A549 (cell line): Measurements from ENCODE around the gene ARTN. TPM values are rescaled to one million over a fixed set of nuclear protein-coding genes. Genes with fewer than 3 reads are reported as not detected.

Experiments
- ATAC-seq, 2 experiments: fragments of 200-7000 bp in 1 of 2; fragments of >200 bp in 1 of 2; cut with Nextera tagmentation in 1 of 2; cut with Tn5 transposase in 1 of 2; 3 replicates each; pipeline versions ENCODE4 v1.8.0 to v1.9.1; 2018 to 2020; ENCODE audit warnings: mild to moderate bottlenecking in 1 of 2, moderate library complexity in 1 of 2
- CTCF ChIA-PET: fragments of 300-600 bp; sonication (Branson Sonifier 250); formaldehyde crosslinking; extraction: SDS; loops from one replicate; lab custom pipeline; 2021; ENCODE audit warnings: antibody characterized with exemption, inconsistent platforms; lab: Yijun Ruan, JAX
- POLR2A ChIA-PET: fragments of 350-600 bp; formaldehyde crosslinking; extraction: SDS; loops from one replicate; lab custom pipeline; 2021; ENCODE audit warnings: antibody characterized with exemption, inconsistent platforms; lab: Yijun Ruan, JAX
- DNase-seq, 2 experiments: peaks; one replicate each; pipeline versions ENCODE4 v3.0.0 to v3.0.0-alpha.2; 2011 to 2016; ENCODE audit warnings: low read depth in 1 of 2, low spot score in 1 of 2
- FAIRE-seq: peaks from 2 replicates; lab custom pipeline; 2011; peaks lifted over from hg19 to GRCh38; lab: Jason Lieb, UNC
- H3K27ac ChIP-seq, 2 experiments: fragments of >200 bp; sonication (Bioruptor Twin); formaldehyde crosslinking; 3 replicates each; pipeline ENCODE4 v1.5.1; 2016 to 2017
- H3K4me1 ChIP-seq: fragments of >200 bp; sonication (Bioruptor Twin); formaldehyde crosslinking; 3 replicates; pipeline ENCODE4 v1.6.1; 2016
- H3K4me2 ChIP-seq: fragments of >200 bp; sonication (Bioruptor Twin); formaldehyde crosslinking; 3 replicates; pipeline ENCODE4 v1.6.1; 2016
- H3K4me3 ChIP-seq: fragments of >200 bp; sonication (Bioruptor Twin); formaldehyde crosslinking; 3 replicates; pipeline ENCODE4 v1.5.1; 2016
- H3K9me3 ChIP-seq: fragments of >200 bp; sonication (Bioruptor Twin); formaldehyde crosslinking; 3 replicates; pipeline ENCODE4 v1.6.1; 2016
- BHLHE40 ChIP-seq: IDR thresholded peaks from 2 replicates; pipeline ENCODE4 v1.6.1; 2012; ENCODE audit warnings: low read depth, low read length, inconsistent platforms
- CBX8 ChIP-seq: fragments of 200-600 bp; sonication (generic); IDR thresholded peaks from 2 replicates; pipeline ENCODE4 v1.6.1; 2016
- CEBPB ChIP-seq, 2 experiments: fragments of >200 bp in 1 of 2; sonication (Bioruptor Twin) in 1 of 2; formaldehyde crosslinking in 1 of 2; IDR thresholded peaks; 2 replicates each; pipeline ENCODE4 v1.6.1; 2012 to 2016
- CHD2 ChIP-seq: fragments of 150-350 bp; IDR thresholded peaks from 2 replicates; pipeline ENCODE4 v1.6.1; 2014; ENCODE audit warnings: low read length; ENCODE audit not compliant: partially characterized antibody
- CHD4 ChIP-seq: fragments of 200-600 bp; sonication (generic); IDR thresholded peaks from 2 replicates; pipeline ENCODE4 v1.6.1; 2016; ENCODE audit warnings: antibody characterized with exemption, mild to moderate bottlenecking, borderline replicate concordance
- CTCF ChIP-seq: fragments of >200 bp; sonication (Bioruptor Twin); formaldehyde crosslinking; IDR thresholded peaks from 3 replicates; pipeline ENCODE4 v1.5.1; 2016
- E2F6 ChIP-seq: IDR thresholded peaks from 2 replicates; pipeline ENCODE4 v1.6.1; 2012; ENCODE audit warnings: low read depth, borderline replicate concordance
- EHMT2 ChIP-seq: fragments of 200-600 bp; sonication (generic); IDR thresholded peaks from 2 replicates; pipeline ENCODE4 v1.6.1; 2016; ENCODE audit warnings: antibody characterized with exemption, low read depth, mild to moderate bottlenecking, moderate library complexity
- FOSL2 ChIP-seq, 2 experiments: fragments of 450-650 bp in 1 of 2; fragments of >200 bp in 1 of 2; sonication (Bioruptor Twin) in 1 of 2; formaldehyde crosslinking; IDR thresholded peaks; 2 replicates each; pipeline versions ENCODE4 v1.5.0 to v1.6.1; 2016 to 2020; ENCODE audit warnings: mild to moderate bottlenecking in 1 of 2, moderate library complexity in 1 of 2
- FOXS1 ChIP-seq: fragments of 250-450 bp; sonication (Bioruptor Pico); IDR thresholded peaks from 2 replicates; pipeline ENCODE4 v1.5.0; 2020; ENCODE audit warnings: mild to moderate bottlenecking, moderate library complexity
- HDAC2 ChIP-seq: fragments of 200-600 bp; sonication (generic); IDR thresholded peaks from 2 replicates; pipeline ENCODE4 v1.6.1; 2016
- HOXA7 ChIP-seq: fragments of 250-450 bp; sonication (Bioruptor Pico); IDR thresholded peaks from 2 replicates; pipeline ENCODE4 v1.5.0; 2020; ENCODE audit warnings: mild to moderate bottlenecking, moderate library complexity
- HOXB5 ChIP-seq: fragments of 250-450 bp; sonication (Bioruptor Pico); IDR thresholded peaks from 2 replicates; pipeline ENCODE4 v1.5.0; 2020; ENCODE audit warnings: mild to moderate bottlenecking, moderate library complexity
- KDM1A ChIP-seq: fragments of 200-600 bp; sonication (generic); IDR thresholded peaks from 2 replicates; pipeline ENCODE4 v1.6.1; 2016; ENCODE audit warnings: low read depth, mild to moderate bottlenecking
- KDM5A ChIP-seq: fragments of 200-600 bp; sonication (generic); IDR thresholded peaks from 2 replicates; pipeline ENCODE4 v1.6.1; 2016; ENCODE audit warnings: antibody characterized with exemption, mild to moderate bottlenecking
- MAFK ChIP-seq: fragments of 450-650 bp; IDR thresholded peaks from 2 replicates; pipeline ENCODE4 v1.6.1; 2014; ENCODE audit not compliant: partially characterized antibody
- NR3C1 ChIP-seq: fragments of >200 bp; sonication (Bioruptor Twin); formaldehyde crosslinking; IDR thresholded peaks from 3 replicates; pipeline ENCODE4 v1.6.1; 2017
- RAD21 ChIP-seq, 2 experiments: fragments of >200 bp in 1 of 2; sonication (Bioruptor Twin) in 1 of 2; formaldehyde crosslinking in 1 of 2; IDR thresholded peaks in 1 of 2; conservative IDR thresholded peaks in 1 of 2; 2 replicates in 1 of 2; 3 replicates in 1 of 2; pipeline ENCODE4 v1.6.1; 2012 to 2018; ENCODE audit warnings: inconsistent platforms in 1 of 2
- RARB ChIP-seq: fragments of 250-450 bp; sonication (Bioruptor Pico); IDR thresholded peaks from 2 replicates; pipeline ENCODE4 v1.8.0; 2021; ENCODE audit warnings: mild to moderate bottlenecking, moderate library complexity
- SMC3 ChIP-seq: fragments of >200 bp; sonication (Bioruptor Twin); formaldehyde crosslinking; IDR thresholded peaks from 3 replicates; pipeline ENCODE4 v1.6.1; 2018; ENCODE audit warnings: inconsistent platforms
- SREBF2 ChIP-seq: fragments of 450-650 bp; IDR thresholded peaks from 2 replicates; pipeline ENCODE4 v1.6.1; 2014; ENCODE audit warnings: mild to moderate bottlenecking, moderate library complexity
- TFCP2L1 ChIP-seq: fragments of 250-450 bp; sonication (Bioruptor Pico); IDR thresholded peaks from 2 replicates; pipeline ENCODE4 v1.5.0; 2021; ENCODE audit warnings: mild to moderate bottlenecking
- TP53 ChIP-seq: fragments of 250-450 bp; sonication (Bioruptor Pico); IDR thresholded peaks from 2 replicates; pipeline ENCODE4 v1.5.0; 2021; ENCODE audit warnings: mild to moderate bottlenecking, moderate library complexity
- USF2 ChIP-seq: fragments of 450-650 bp; IDR thresholded peaks from 2 replicates; pipeline ENCODE4 v1.6.1; 2014; ENCODE audit warnings: antibody characterized with exemption
- ZNF302 ChIP-seq: fragments of 250-450 bp; sonication (Bioruptor Pico); IDR thresholded peaks from 2 replicates; pipeline ENCODE4 v1.9.0; 2021; ENCODE audit warnings: inconsistent platforms, mild to moderate bottlenecking, moderate library complexity
- WGBS: methylation state at CpG from one replicate; pipeline ENCODE4 v1.1.6; 2017; ENCODE audit errors: missing lambda C conversion rate; 5-methylcytosine and 5-hydroxymethylcytosine counted together
- polyA plus RNA-seq, 4 experiments: library from polyadenylated mRNA; depleted of rRNA in 3 of 4; stranded (reverse); fragments of >200 nt; fragmentation: RNase III in 1 of 4; extraction: RNeasy Plus Mini Kit Qiagen cat#74134 plus additional on column Dnase treatment in 1 of 4; gene quantifications; 2 replicates in 3 of 4; 3 replicates in 1 of 4; pipeline ENCODE4 v1.2.3, GENCODE V29; 2011 to 2017

ARTN gene
- polyA plus RNA-seq, 2 of the 4 experiments (the other 2 are of a cell fraction): 0.21 to 0.53 TPM

GRCh38 chr1:43956234-43956633 lies 22.6 kb downstream of the ARTN start:
- FAIRE-seq: no peak
- DNase-seq: no peak
- H3K4me1 ChIP-seq: no peaks in the 10 kb centered on the region; the same call in 2 of the 3 replicates
- TF ChIP-seq CHD4: no peak
- no peak for TF ChIP-seq NR3C1
- TF ChIP-seq RAD21 (conservative IDR thresholded peaks at IDR 0.05 in 1 of 2, IDR thresholded peaks at IDR 0.05 in 1 of 2): no peak
- no peak for TF ChIP-seq RARB (CRISPR knock-in tag)
- no peak for TF ChIP-seq CBX8
- no peak for TF ChIP-seq MAFK
- no peak for TF ChIP-seq BHLHE40
- no peak for TF ChIP-seq FOSL2 (IDR thresholded peaks at IDR 0.05)
- TF ChIP-seq FOSL2 (CRISPR knock-in tag; IDR thresholded peaks at IDR 0.05): no peak
- no peak for TF ChIP-seq ZNF302
- no peak for TF ChIP-seq CHD2
- TF ChIP-seq HOXA7 (CRISPR knock-in tag): no peak
- no peak for TF ChIP-seq TP53 (CRISPR knock-in tag)
- TF ChIP-seq KDM5A: no peak
- no peak for TF ChIP-seq KDM1A
- H3K9me3 ChIP-seq: no peaks in the 10 kb centered on the region
- no peak overlapping the region for H3K4me2 ChIP-seq
- WGBS: 91% methylated on average over 7 of the region's 8 CpGs
- CTCF ChIA-PET: interaction anchor here (0.6 to 2.0 kb wide), 4 partner anchors 11 to 193 kb away, joined by 3 to 8 read pairs (median 4); no protein-coding TSS in a partner anchor
- H3K27ac ChIP-seq: no peak overlapping the region
- H3K4me3 ChIP-seq: no peak overlapping the region
- POLR2A ChIA-PET: no interaction called here
- no peak for ATAC-seq

GRCh38 chr1:43957407-43958040 lies 23.9 kb downstream of the ARTN start:
- H3K27ac ChIP-seq: no peak overlapping the region
- H3K4me1 ChIP-seq: no peaks in the 10 kb centered on the region
- CTCF ChIA-PET: interaction anchor here (1.7 to 1.8 kb wide), 2 partner anchors 8 to 23 kb away, joined by 5 to 6 read pairs; no protein-coding TSS in a partner anchor
- ATAC-seq (no peak), DNase-seq (no peak), FAIRE-seq (no peak)
- TF ChIP-seq EHMT2 (no peak), SMC3 (no peak), CEBPB (IDR thresholded peaks at IDR 0.05) (no peak), KDM5A (no peak), ZNF302 (no peak), HOXB5 (no peak), USF2 (no peak), E2F6 (no peak), KDM1A (no peak), HDAC2 (no peak), FOXS1 (no peak), TP53 (CRISPR knock-in tag) (no peak), CTCF (no peak), SREBF2 (no peak), TFCP2L1 (CRISPR knock-in tag) (no peak), NR3C1 (no peak)
- no peak overlapping the region for H3K4me3 ChIP-seq
- 91% methylated on average over 5 of the region's 7 CpGs for WGBS
- no peaks in the 10 kb centered on the region for H3K9me3 ChIP-seq
- H3K4me2 ChIP-seq: no peak overlapping the region
- POLR2A ChIA-PET: no interaction called here
